Germinal center (tissue), 1 donor: Measurements from ENCODE around the gene ITGBL1.

Experiments used
- DNase-seq: peaks from one replicate; pipeline ENCODE4 v3.0.0; 2012; ENCODE audit warnings: mixed read lengths, low spot score

Gene ITGBL1

GRCh38 chr13:101451641-101452040, 834 bp upstream of the ITGBL1 start:
- DNase-seq: no peak

- no peak for DNase-seq
Measured at GRCh38 chr13:101453784-101454201, 1.3 kb downstream of the ITGBL1 start.

GRCh38 chr13:101454767-101455166, 2.3 kb downstream of the ITGBL1 start:
- no peak for DNase-seq

GRCh38 chr13:101455863-101456262, 3.4 kb downstream of the ITGBL1 start:
- no peak for DNase-seq

- DNase-seq: no peak
Measured at GRCh38 chr13:101457176-101457575, 4.7 kb downstream of the ITGBL1 start.

GRCh38 chr13:101465877-101466276, 13.4 kb downstream of the ITGBL1 start:
- no peak for DNase-seq

GRCh38 chr13:101467415-101467814, 14.9 kb downstream of the ITGBL1 start:
- no peak for DNase-seq

GRCh38 chr13:101473458-101473857, 21.0 kb downstream of the ITGBL1 start:
- no peak for DNase-seq

- no peak for DNase-seq
Measured at GRCh38 chr13:101474419-101474957, 22.0 kb downstream of the ITGBL1 start.

GRCh38 chr13:101475536-101475935, 23.1 kb downstream of the ITGBL1 start:
- no peak for DNase-seq

GRCh38 chr13:101481421-101481820, 28.9 kb downstream of the ITGBL1 start:
- DNase-seq: no peak

GRCh38 chr13:101486708-101487437, 34.4 kb downstream of the ITGBL1 start:
- DNase-seq: no peak

- no peak for DNase-seq
Measured at GRCh38 chr13:101487438-101487830, 35.0 kb downstream of the ITGBL1 start.

- no peak for DNase-seq
Measured at GRCh38 chr13:101488734-101489133, 36.3 kb downstream of the ITGBL1 start.

- no peak for DNase-seq
Measured at GRCh38 chr13:101489643-101490405, 37.3 kb downstream of the ITGBL1 start.

- no peak for DNase-seq
Measured at GRCh38 chr13:101490406-101491015, 38.0 kb downstream of the ITGBL1 start.

- DNase-seq: no peak
Measured at GRCh38 chr13:101492251-101492910, 39.9 kb downstream of the ITGBL1 start.

- DNase-seq: no peak
Measured at GRCh38 chr13:101493541-101493940, 41.1 kb downstream of the ITGBL1 start.

- DNase-seq: no peak
Measured at GRCh38 chr13:101499406-101499805, 46.9 kb downstream of the ITGBL1 start.

GRCh38 chr13:101502618-101503017, 50.1 kb downstream of the ITGBL1 start:
- no peak for DNase-seq

GRCh38 chr13:101511161-101511560, 58.7 kb downstream of the ITGBL1 start:
- no peak for DNase-seq

GRCh38 chr13:101511766-101512165, 59.3 kb downstream of the ITGBL1 start:
- DNase-seq: no peak
